ENCODE data around the gene CCN5. TPM values are rescaled to one million over a fixed set of nuclear protein-coding genes. Genes with fewer than 3 reads are reported as not detected.
A peak's percentile ranks its signal among the peaks of the same experiment; 100 is the strongest.

Gene CCN5
- total RNA-seq, 1 donor from 2014 or later, result not detected

- H3K4me1 Mint-ChIP-seq, result peaks cover 14% of the 10 kb centered on the region
- H3K27ac Mint-ChIP-seq, result no peak overlapping the region
- TF ChIP-seq EZH2 (IDR thresholded peaks at IDR 0.05), result no peak
- TF ChIP-seq, protein P1, sequence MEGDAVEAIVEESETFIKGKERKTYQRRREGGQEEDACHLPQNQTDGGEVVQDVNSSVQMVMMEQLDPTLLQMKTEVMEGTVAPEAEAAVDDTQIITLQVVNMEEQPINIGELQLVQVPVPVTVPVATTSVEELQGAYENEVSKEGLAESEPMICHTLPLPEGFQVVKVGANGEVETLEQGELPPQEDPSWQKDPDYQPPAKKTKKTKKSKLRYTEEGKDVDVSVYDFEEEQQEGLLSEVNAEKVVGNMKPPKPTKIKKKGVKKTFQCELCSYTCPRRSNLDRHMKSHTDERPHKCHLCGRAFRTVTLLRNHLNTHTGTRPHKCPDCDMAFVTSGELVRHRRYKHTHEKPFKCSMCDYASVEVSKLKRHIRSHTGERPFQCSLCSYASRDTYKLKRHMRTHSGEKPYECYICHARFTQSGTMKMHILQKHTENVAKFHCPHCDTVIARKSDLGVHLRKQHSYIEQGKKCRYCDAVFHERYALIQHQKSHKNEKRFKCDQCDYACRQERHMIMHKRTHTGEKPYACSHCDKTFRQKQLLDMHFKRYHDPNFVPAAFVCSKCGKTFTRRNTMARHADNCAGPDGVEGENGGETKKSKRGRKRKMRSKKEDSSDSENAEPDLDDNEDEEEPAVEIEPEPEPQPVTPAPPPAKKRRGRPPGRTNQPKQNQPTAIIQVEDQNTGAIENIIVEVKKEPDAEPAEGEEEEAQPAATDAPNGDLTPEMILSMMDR (IDR thresholded peaks at IDR 0.05), result no peak
- no peak for TF ChIP-seq EZH2phosphoT487 (IDR thresholded peaks at IDR 0.05)
- Histone ChIP-seq H2AFZ (replicated peaks) (no peak overlapping the region), H3K4me3 (no peak overlapping the region), H4K20me1 (ENCODE audit: low read depth) (no peaks in the 10 kb centered on the region), H3K27ac (no peak overlapping the region), H3K4me2 (no peak overlapping the region), H3F3A (ENCODE audit: low read depth) (no peaks in the 10 kb centered on the region), H3K4me1 (peaks cover 8% of the 10 kb centered on the region), H3K36me3 (no peaks in the 10 kb centered on the region), H3K9me3 (ENCODE audit: low read depth) (no peaks in the 10 kb centered on the region), H3K79me2 (ENCODE audit: low read depth) (no peaks in the 10 kb centered on the region), H3K9ac (no peak overlapping the region), H3K27me3 (no peaks in the 10 kb centered on the region)
- H3K4me3 Mint-ChIP-seq, result no peak overlapping the region
- no peaks in the 10 kb centered on the region for H3K9me3 Mint-ChIP-seq
- H3K27me3 Mint-ChIP-seq (ENCODE audit: insufficient read depth, low read depth), result peaks cover 5% of the 10 kb centered on the region
- no peak for DNase-seq (ENCODE audit: low spot score)
- H3K36me3 Mint-ChIP-seq, result no peaks in the 10 kb centered on the region
Observed at GRCh38 chr20:44730441-44730840, 15.3 kb downstream of the CCN5 start.

- peaks cover 10% of the 10 kb centered on the region for H3K27me3 Mint-ChIP-seq (ENCODE audit: insufficient read depth, low read depth)
- no peaks in the 10 kb centered on the region for H3K36me3 ChIP-seq
- H3K4me2 ChIP-seq, result no peak overlapping the region
- H3K4me1 ChIP-seq, result peaks cover 8% of the 10 kb centered on the region
- no peak overlapping the region for H3K9ac ChIP-seq
- H3K27me3 ChIP-seq, result no peaks in the 10 kb centered on the region
- peaks cover 23% of the 10 kb centered on the region for H3K4me1 Mint-ChIP-seq
- no peaks in the 10 kb centered on the region for H3K79me2 ChIP-seq (ENCODE audit: low read depth)
- no peaks in the 10 kb centered on the region for H3K9me3 Mint-ChIP-seq
- H3K4me3 ChIP-seq, result no peak overlapping the region
- H3K4me3 Mint-ChIP-seq, result no peak overlapping the region
- no peaks in the 10 kb centered on the region for H3K9me3 ChIP-seq (ENCODE audit: low read depth)
- H3F3A ChIP-seq (ENCODE audit: low read depth), result no peaks in the 10 kb centered on the region
- no peaks in the 10 kb centered on the region for H4K20me1 ChIP-seq (ENCODE audit: low read depth)
- no peak overlapping the region for H3K27ac Mint-ChIP-seq
- TF ChIP-seq, protein P1 (IDR thresholded peaks at IDR 0.05), result no peak
- TF ChIP-seq EZH2phosphoT487 (IDR thresholded peaks at IDR 0.05) (no peak), EZH2 (IDR thresholded peaks at IDR 0.05) (no peak)
- H3K27ac ChIP-seq, result no peak overlapping the region
- no peaks in the 10 kb centered on the region for H3K36me3 Mint-ChIP-seq
- H2AFZ ChIP-seq (replicated peaks), result no peak overlapping the region
- DNase-seq (ENCODE audit: low spot score), result no peak
Observed at GRCh38 chr20:44731657-44732056, 16.5 kb downstream of the CCN5 start.

- Mint-ChIP-seq H3K36me3 (no peaks in the 10 kb centered on the region), H3K4me1 (peaks cover 23% of the 10 kb centered on the region), H3K4me3 (no peak overlapping the region), H3K9me3 (no peaks in the 10 kb centered on the region), H3K27me3 (ENCODE audit: insufficient read depth, low read depth) (peaks cover 11% of the 10 kb centered on the region), H3K27ac (no peak overlapping the region)
- Histone ChIP-seq H4K20me1 (ENCODE audit: low read depth) (no peaks in the 10 kb centered on the region), H3K4me1 (peaks cover 8% of the 10 kb centered on the region), H3K36me3 (no peaks in the 10 kb centered on the region), H3K4me2 (no peak overlapping the region), H3K4me3 (no peak overlapping the region), H3K9me3 (ENCODE audit: low read depth) (no peaks in the 10 kb centered on the region), H3K27ac (no peak overlapping the region), H3K27me3 (no peaks in the 10 kb centered on the region), H3K79me2 (ENCODE audit: low read depth) (no peaks in the 10 kb centered on the region), H3F3A (ENCODE audit: low read depth) (no peaks in the 10 kb centered on the region), H3K9ac (no peak overlapping the region), H2AFZ (replicated peaks) (no peak overlapping the region)
- no peak for DNase-seq (ENCODE audit: low spot score)
- no peak for TF ChIP-seq EZH2phosphoT487 (IDR thresholded peaks at IDR 0.05)
Observed at GRCh38 chr20:44732327-44732726, 17.2 kb downstream of the CCN5 start.

DNA sequence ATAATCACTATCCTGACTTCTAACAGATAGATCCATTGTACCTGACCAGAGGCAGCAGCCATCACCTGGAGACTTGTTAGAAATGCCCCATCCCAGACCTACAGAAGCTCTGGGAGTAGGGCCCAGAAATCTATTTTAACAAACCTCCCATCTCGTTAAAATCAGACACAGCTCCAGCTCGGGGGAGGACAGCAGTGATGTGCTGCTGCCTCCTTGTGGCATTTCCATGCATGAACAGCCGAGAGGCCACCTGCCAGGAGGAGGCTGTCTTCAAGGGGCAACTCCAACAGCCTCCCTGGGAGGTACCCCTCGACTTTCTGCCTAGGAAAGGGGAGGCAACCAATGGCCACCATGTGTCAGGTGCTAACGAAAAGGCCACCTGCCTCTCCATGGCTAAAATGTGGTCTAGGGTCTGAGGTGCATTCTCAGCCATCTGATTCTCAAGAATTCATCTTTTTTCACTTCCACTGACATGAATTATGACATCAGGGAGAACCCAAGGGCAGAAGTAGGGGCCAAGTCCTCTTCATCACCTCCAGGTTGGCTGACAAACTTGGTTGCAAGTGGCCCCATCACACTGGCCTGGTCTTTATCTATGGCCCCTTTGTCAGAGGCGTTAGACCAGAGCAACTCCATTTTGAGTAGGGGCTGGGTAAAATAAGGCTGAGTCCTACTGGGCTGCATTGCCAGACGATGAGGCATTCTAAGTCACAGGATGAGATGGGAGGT lies 18.3 kb downstream of the CCN5 start:
- TF ChIP-seq, protein P1 (IDR thresholded peaks at IDR 0.05), result peak; percentile 83
- TF ChIP-seq EZH2phosphoT487 (IDR thresholded peaks at IDR 0.05) (no peak), EZH2 (IDR thresholded peaks at IDR 0.05) (no peak)
- peaks cover 8% of the 10 kb centered on the region for H3K4me1 ChIP-seq
- no peak overlapping the region for H3K4me3 ChIP-seq
- no peak overlapping the region for H3K27ac ChIP-seq
- no peaks in the 10 kb centered on the region for H3K36me3 Mint-ChIP-seq
- H3K27me3 Mint-ChIP-seq (ENCODE audit: insufficient read depth, low read depth), result peaks cover 13% of the 10 kb centered on the region
- H3K9ac ChIP-seq, result no peak overlapping the region
- H3K36me3 ChIP-seq, result no peaks in the 10 kb centered on the region
- H3K4me2 ChIP-seq, result no peak overlapping the region
- H3K27ac Mint-ChIP-seq, result peak overlapping the region; percentile 50
- H3K4me1 Mint-ChIP-seq, result peaks cover 22% of the 10 kb centered on the region
- peaks cover under 1% of the 10 kb centered on the region for H3K9me3 Mint-ChIP-seq
- no peaks in the 10 kb centered on the region for H3K79me2 ChIP-seq (ENCODE audit: low read depth)
- H3F3A ChIP-seq (ENCODE audit: low read depth), result no peaks in the 10 kb centered on the region
- H4K20me1 ChIP-seq (ENCODE audit: low read depth), result no peaks in the 10 kb centered on the region
- DNase-seq (ENCODE audit: low spot score), result peak; percentile 81
- H3K4me3 Mint-ChIP-seq, result no peak overlapping the region
- no peaks in the 10 kb centered on the region for H3K27me3 ChIP-seq
- peak overlapping the region; percentile 36 for H2AFZ ChIP-seq (replicated peaks)
- no peaks in the 10 kb centered on the region for H3K9me3 ChIP-seq (ENCODE audit: low read depth)

All from neural progenitor cell (in vitro differentiated cells).